Astrocyte of the cerebellum (primary cell): ENCODE results near the gene AP5Z1.

Source experiments
- DNase-seq: peaks from one replicate; pipeline ENCODE4 v3.0.0-alpha.2; 2011; ENCODE audit warnings: low read depth
- H3K4me3 ChIP-seq: 2 replicates; pipeline ENCODE4 v1.5.1; 2011; ENCODE audit warnings: mild to moderate bottlenecking, low read depth, low read length, moderate library complexity
- CTCF ChIP-seq: IDR thresholded peaks from 2 replicates; pipeline ENCODE4 v1.5.1; 2012; ENCODE audit warnings: low read length, low read depth, moderate library complexity, mild to moderate bottlenecking; ENCODE audit errors: missing control alignments
- in situ Hi-C: cut with HindIII; loops from 2 replicates; pipeline ENCODE4 v1.10.0; 2017; ENCODE audit warnings: low sequenced_read_pairs

AP5Z1 gene

GRCh38 chr7:4814433-4814832 lies 39.0 kb downstream of the AP5Z1 start:
- no peak overlapping the region for H3K4me3 ChIP-seq
- in situ Hi-C loops: loop anchor here (25.0 kb wide), 1 partner anchor 273 kb away; no protein-coding TSS in a partner anchor
- no peak for DNase-seq
- no peak for TF ChIP-seq CTCF

- no peak overlapping the region for H3K4me3 ChIP-seq
- DNase-seq: no peak
- in situ Hi-C loops: loop anchor here (25.0 kb wide), 1 partner anchor 272 kb away; no protein-coding TSS in a partner anchor
- TF ChIP-seq CTCF: no peak
Measured at GRCh38 chr7:4815121-4815520, 39.7 kb downstream of the AP5Z1 start.

- in situ Hi-C loops: loop anchor here (25.0 kb wide), 1 partner anchor 271 kb away; no protein-coding TSS in a partner anchor
- DNase-seq: no peak
- no peak for TF ChIP-seq CTCF
- H3K4me3 ChIP-seq: no peak overlapping the region
Measured at GRCh38 chr7:4815609-4816418, 40.4 kb downstream of the AP5Z1 start.

GRCh38 chr7:4816419-4817080 lies 41.1 kb downstream of the AP5Z1 start:
- DNase-seq: no peak
- no peak overlapping the region for H3K4me3 ChIP-seq
- in situ Hi-C loops: loop anchor here (25.0 kb wide), 1 partner anchor 271 kb away; no protein-coding TSS in a partner anchor
- TF ChIP-seq CTCF: no peak

- in situ Hi-C loops: loop anchor here (25.0 kb wide), 1 partner anchor 270 kb away; no protein-coding TSS in a partner anchor
- no peak for TF ChIP-seq CTCF
Measured at GRCh38 chr7:4817178-4817901, 41.9 kb downstream of the AP5Z1 start.

More at GRCh38 chr7:4817178-4817901, 41.9 kb downstream of the AP5Z1 start:
- H3K4me3 ChIP-seq: no peak overlapping the region
- DNase-seq: no peak
